Measurements from ENCODE around the gene MFNG.

DNA sequence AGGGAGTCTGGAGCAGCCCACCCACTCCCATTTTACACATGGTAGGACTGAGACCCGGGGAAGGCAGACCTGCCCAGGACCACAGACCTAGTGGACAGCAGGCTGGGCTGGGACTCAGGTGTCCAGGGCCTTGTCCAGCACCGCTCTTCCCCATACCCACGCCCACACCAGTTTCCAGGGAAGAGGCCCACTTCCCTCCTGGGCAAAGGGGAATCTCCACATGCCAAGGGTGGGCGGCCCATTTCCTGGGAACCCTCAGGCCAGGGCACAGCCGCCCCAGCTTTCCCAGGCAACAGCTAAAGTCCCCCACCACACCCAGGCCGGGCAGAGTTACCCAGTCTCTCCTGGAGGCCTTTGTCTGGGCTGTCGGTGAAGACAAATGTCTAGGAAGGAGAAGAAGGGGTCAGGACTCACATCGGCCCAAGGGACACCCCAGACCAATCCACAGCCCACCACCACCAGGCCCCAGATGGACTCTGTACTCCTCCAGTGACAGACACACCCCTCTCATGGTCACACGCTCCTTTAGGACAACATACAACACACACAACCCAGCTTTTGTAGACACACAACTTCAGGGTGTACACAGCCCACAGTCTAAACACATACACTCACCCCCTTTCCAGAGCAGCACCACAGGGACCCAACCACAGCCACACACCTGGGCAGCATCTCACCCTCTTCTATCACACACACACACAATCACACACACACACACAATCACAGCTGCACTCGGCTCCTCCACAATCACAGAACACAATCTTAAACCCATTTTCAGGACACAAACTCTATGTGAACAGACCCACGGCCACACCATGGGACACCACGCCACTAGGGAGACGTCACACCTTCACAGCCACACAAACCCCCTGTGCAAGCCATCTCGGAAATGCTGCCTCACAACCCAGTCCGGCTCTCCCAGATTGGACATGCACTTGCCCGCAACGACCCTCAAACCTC is 5.5 kb downstream of the MFNG start:
- TF ChIP-seq GATA2 (IDR thresholded peaks at IDR 0.05; ENCODE audit: low read depth, low read length) (no peak), GATA3 (IDR thresholded peaks at IDR 0.05; ENCODE audit: low read depth, low read length) (no peak)
